Measurements from ENCODE around the gene NUAK1.

NUAK1 gene

GRCh38 chr12:106113824-106114446, 24.8 kb downstream of the NUAK1 start:
- DNase-seq (ENCODE audit: low spot score): no peak
- TF ChIP-seq CTCF (IDR thresholded peaks at IDR 0.05; ENCODE audit: extremely low read depth, missing control alignments): no peak

DNA sequence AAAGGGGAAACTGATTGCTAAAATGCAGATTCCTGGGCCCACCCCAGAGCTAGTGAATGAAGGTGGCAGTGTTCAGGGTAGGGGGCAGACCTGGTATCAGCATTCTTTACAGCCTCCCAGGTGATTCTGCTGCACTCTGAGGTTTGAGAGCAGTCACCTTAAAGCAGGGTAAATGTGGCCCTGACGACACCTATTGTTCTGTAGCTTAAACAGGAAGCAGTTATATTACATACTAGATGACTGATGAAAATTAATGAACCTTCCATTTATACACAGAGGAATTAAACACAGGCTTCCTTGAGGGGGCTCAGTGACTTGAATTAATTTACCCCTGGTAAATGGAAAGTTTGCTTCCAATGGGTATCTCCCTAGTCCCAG, 25.3 kb downstream of the NUAK1 start:
- TF ChIP-seq CTCF (IDR thresholded peaks at IDR 0.05; ENCODE audit: extremely low read depth, missing control alignments): no peak
- no peak for DNase-seq (ENCODE audit: low spot score)

DNA sequence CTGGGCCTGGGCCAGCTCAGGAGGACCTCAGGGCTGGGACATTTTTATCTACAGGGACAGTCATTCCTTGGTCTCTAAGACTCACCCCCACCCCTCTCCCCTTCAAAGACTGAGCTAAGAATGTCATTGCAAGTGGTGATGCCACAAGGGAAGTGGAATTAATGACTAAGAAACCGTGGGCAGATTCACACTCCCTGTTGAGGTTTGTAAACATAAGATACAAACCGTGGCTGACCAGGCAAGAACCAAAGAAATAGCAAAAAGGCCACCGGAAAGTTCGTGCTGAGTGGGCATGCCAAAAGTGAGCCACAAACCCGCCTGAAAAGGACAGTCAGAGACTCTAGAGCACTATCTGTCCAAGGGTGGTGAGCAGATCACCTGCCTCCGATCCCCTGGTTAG, 25.7 kb downstream of the NUAK1 start:
- TF ChIP-seq CTCF (IDR thresholded peaks at IDR 0.05; ENCODE audit: extremely low read depth, missing control alignments): no peak
- DNase-seq (ENCODE audit: low spot score): no peak

GRCh38 chr12:106112145-106112821, 26.5 kb downstream of the NUAK1 start:
- no peak for DNase-seq (ENCODE audit: low spot score)
- TF ChIP-seq CTCF (IDR thresholded peaks at IDR 0.05; ENCODE audit: extremely low read depth, missing control alignments): no peak

- no peak for DNase-seq (ENCODE audit: low spot score)
- TF ChIP-seq CTCF (IDR thresholded peaks at IDR 0.05; ENCODE audit: extremely low read depth, missing control alignments): no peak
These were observed 28.0 kb downstream of the NUAK1 start for GRCh38 chr12:106110626-106111300.

GRCh38 chr12:106109168-106109910, 29.4 kb downstream of the NUAK1 start:
- DNase-seq (ENCODE audit: low spot score): no peak
- TF ChIP-seq CTCF (IDR thresholded peaks at IDR 0.05; ENCODE audit: extremely low read depth, missing control alignments): no peak
